Fibroblast of lung (primary cell): ENCODE measurements around the gene DSPP. TPM values are rescaled to one million over a fixed set of nuclear protein-coding genes. Genes with fewer than 3 reads are reported as not detected.

Experiments used
- DNase-seq, 2 donors: peaks; one replicate each; pipeline versions ENCODE4 v3.0.0 to v3.0.0-alpha.2; 2010; ENCODE audit warnings: low read depth in 2 of 2
- H2AFZ ChIP-seq: 2 replicates; pipeline ENCODE4 v1.5.1; 2012; ENCODE audit warnings: low read length, control low read depth, inconsistent platforms
- H3K27ac ChIP-seq: 2 replicates; pipeline ENCODE4 v1.5.1; 2011; ENCODE audit warnings: low read length, control low read depth; ENCODE audit not compliant: insufficient read depth
- H3K27me3 ChIP-seq: 2 replicates; pipeline ENCODE4 v1.5.1; 2011; ENCODE audit warnings: mild to moderate bottlenecking, low read length; ENCODE audit not compliant: control insufficient read depth, insufficient read depth
- H3K36me3 ChIP-seq: 2 replicates; pipeline ENCODE4 v1.5.1; 2011; ENCODE audit warnings: low read length; ENCODE audit not compliant: control insufficient read depth, insufficient read depth
- H3K4me1 ChIP-seq: 2 replicates; pipeline ENCODE4 v1.5.1; 2011; ENCODE audit warnings: low read length; ENCODE audit not compliant: control insufficient read depth, insufficient read depth; ENCODE audit errors: extremely low read depth
- H3K4me2 ChIP-seq: 2 replicates; pipeline ENCODE4 v1.5.1; 2011; ENCODE audit warnings: low read length, control low read depth; ENCODE audit not compliant: insufficient read depth; ENCODE audit errors: extremely low read depth
- H3K4me3 ChIP-seq, 4 experiments: fragments of 200-600 bp in 1 of 4; sonication (generic) in 1 of 4; replicated peaks in 1 of 4; 2 replicates each; pipeline ENCODE4 v1.5.1; 2011 to 2016; ENCODE audit warnings: low read length in 4 of 4, low read depth in 3 of 4, mild to moderate bottlenecking in 3 of 4, control low read depth in 2 of 4, inconsistent platforms in 1 of 4, mixed read lengths in 1 of 4; ENCODE audit not compliant: insufficient read depth in 1 of 4; ENCODE audit errors: control extremely low read depth in 1 of 4
- H3K79me2 ChIP-seq: 2 replicates; pipeline ENCODE4 v1.5.1; 2012; ENCODE audit warnings: mild to moderate bottlenecking, low read length, inconsistent platforms; ENCODE audit not compliant: control insufficient read depth, insufficient read depth
- H3K9ac ChIP-seq: 2 replicates; pipeline ENCODE4 v1.5.1; 2011; ENCODE audit warnings: mild to moderate bottlenecking, low read length, control low read depth; ENCODE audit not compliant: insufficient read depth
- H3K9me3 ChIP-seq: 2 replicates; pipeline ENCODE4 v1.5.1; 2012; ENCODE audit warnings: low read depth, low read length; ENCODE audit not compliant: control insufficient read depth, insufficient read depth
- H4K20me1 ChIP-seq: 2 replicates; pipeline ENCODE4 v1.5.1; 2011; ENCODE audit warnings: low read length; ENCODE audit not compliant: control insufficient read depth, insufficient read depth; ENCODE audit errors: extremely low read depth
- CTCF ChIP-seq, 2 donors: IDR thresholded peaks in 1 of 2; conservative IDR thresholded peaks in 1 of 2; 1 replicate in 1 of 2; 2 replicates in 1 of 2; pipeline ENCODE4 v1.5.1; 2011 to 2012; ENCODE audit warnings: low read length in 2 of 2, control low read depth in 1 of 2, inconsistent platforms in 1 of 2, low read depth in 1 of 2, mild to moderate bottlenecking in 1 of 2
- EZH2 ChIP-seq: IDR thresholded peaks from 2 replicates; pipeline ENCODE4 v1.5.1; 2012; ENCODE audit warnings: low read length, control low read depth, mild to moderate bottlenecking; ENCODE audit errors: missing control alignments
- polyA plus RNA-seq, 2 donors: library from polyadenylated mRNA; depleted of rRNA in 1 of 2; stranded (reverse) in 1 of 2; unstranded in 1 of 2; fragments of >200 nt; gene quantifications; 2 replicates each; pipeline ENCODE4 v1.2.1, GENCODE V29; 2011 to 2012; ENCODE audit warnings: missing spikeins in 1 of 2
- total RNA-seq: library from RNA; depleted of rRNA; stranded (reverse); fragments of >200 nt; gene quantifications from 2 replicates; pipeline ENCODE4 v1.2.1, GENCODE V29; 2014

The DSPP gene
- total and polyA plus RNA-seq, 2 donors (not counting 1 experiment from before 2014, with no cell fraction given), result not detected

- Histone ChIP-seq H3K27me3 (no peaks in the 10 kb centered on the region), H3K27ac (no peak overlapping the region), H3K9ac (no peak overlapping the region), H3K4me1 (no peaks in the 10 kb centered on the region), H4K20me1 (no peaks in the 10 kb centered on the region), H3K4me3 (no peak overlapping the region), H3K4me2 (no peak overlapping the region), H3K9me3 (no peaks in the 10 kb centered on the region), H3K79me2 (no peaks in the 10 kb centered on the region), H3K36me3 (no peaks in the 10 kb centered on the region), H2AFZ (no peak overlapping the region)
- TF ChIP-seq EZH2 (no peak), CTCF (conservative IDR thresholded peaks at IDR 0.05 in 1 of 2, IDR thresholded peaks at IDR 0.05 in 1 of 2; ENCODE audit: low read depth in 1 of 2, low read length in 2 of 2) (no peak)
- DNase-seq, result no peak
Measured at GRCh38 chr4:87575408-87575807, 32.9 kb upstream of the DSPP start.

- Histone ChIP-seq H3K4me2 (no peak overlapping the region), H3K9ac (no peak overlapping the region), H3K36me3 (no peaks in the 10 kb centered on the region), H3K27me3 (no peaks in the 10 kb centered on the region), H3K9me3 (no peaks in the 10 kb centered on the region), H3K4me1 (no peaks in the 10 kb centered on the region), H3K27ac (no peak overlapping the region), H3K4me3 (no peak overlapping the region), H3K79me2 (no peaks in the 10 kb centered on the region), H2AFZ (no peak overlapping the region), H4K20me1 (no peaks in the 10 kb centered on the region)
- DNase-seq, result no peak
- TF ChIP-seq CTCF (conservative IDR thresholded peaks at IDR 0.05 in 1 of 2, IDR thresholded peaks at IDR 0.05 in 1 of 2; ENCODE audit: low read depth in 1 of 2, low read length in 2 of 2), result no peak
- TF ChIP-seq EZH2, result no peak
Measured at GRCh38 chr4:87575983-87576382, 32.3 kb upstream of the DSPP start.

- Histone ChIP-seq H3K27ac (no peak overlapping the region), H3K79me2 (no peaks in the 10 kb centered on the region), H3K9ac (no peak overlapping the region), H3K4me3 (no peak overlapping the region), H3K27me3 (no peaks in the 10 kb centered on the region), H3K4me2 (no peak overlapping the region), H3K36me3 (no peaks in the 10 kb centered on the region), H2AFZ (no peak overlapping the region), H3K4me1 (no peaks in the 10 kb centered on the region), H4K20me1 (no peaks in the 10 kb centered on the region), H3K9me3 (no peaks in the 10 kb centered on the region)
- no peak for DNase-seq
- no peak for TF ChIP-seq CTCF (conservative IDR thresholded peaks at IDR 0.05 in 1 of 2, IDR thresholded peaks at IDR 0.05 in 1 of 2; ENCODE audit: low read depth in 1 of 2, low read length in 2 of 2)
- no peak for TF ChIP-seq EZH2
Measured at GRCh38 chr4:87579478-87579877, 28.9 kb upstream of the DSPP start.
